Kidney epithelial cell (primary cell): ENCODE data around the gene PRDM11. TPM values are rescaled to one million over a fixed set of nuclear protein-coding genes. Genes with fewer than 3 reads are reported as not detected.

Experiments
- DNase-seq: peaks from one replicate; pipeline ENCODE4 v3.0.0-alpha.2; 2010; ENCODE audit warnings: low read depth
- H3K27me3 ChIP-seq: 2 replicates; pipeline ENCODE4 v1.6.0; 2011; ENCODE audit warnings: low read length; ENCODE audit not compliant: control insufficient read depth, insufficient read depth
- H3K36me3 ChIP-seq: 2 replicates; pipeline ENCODE4 v1.5.1; 2011; ENCODE audit warnings: low read length; ENCODE audit not compliant: control insufficient read depth, insufficient read depth
- H3K4me3 ChIP-seq: 2 replicates; pipeline ENCODE4 v1.5.1; 2011; ENCODE audit warnings: low read depth, mild to moderate bottlenecking, control low read depth, low read length
- CTCF ChIP-seq: IDR thresholded peaks from 2 replicates; pipeline ENCODE4 v1.5.1; 2011; ENCODE audit warnings: mild to moderate bottlenecking, moderate library complexity, low read length, control low read depth, inconsistent platforms; ENCODE audit not compliant: insufficient read depth, poor library complexity, severe bottlenecking
- total RNA-seq: library from RNA; depleted of rRNA; stranded (reverse); fragments of >200 nt; gene quantifications from 2 replicates; pipeline ENCODE4 v1.2.3, GENCODE V29; 2015

The PRDM11 gene
- total RNA-seq, 1 donor from 2014 or later: 6.6 TPM

DNA sequence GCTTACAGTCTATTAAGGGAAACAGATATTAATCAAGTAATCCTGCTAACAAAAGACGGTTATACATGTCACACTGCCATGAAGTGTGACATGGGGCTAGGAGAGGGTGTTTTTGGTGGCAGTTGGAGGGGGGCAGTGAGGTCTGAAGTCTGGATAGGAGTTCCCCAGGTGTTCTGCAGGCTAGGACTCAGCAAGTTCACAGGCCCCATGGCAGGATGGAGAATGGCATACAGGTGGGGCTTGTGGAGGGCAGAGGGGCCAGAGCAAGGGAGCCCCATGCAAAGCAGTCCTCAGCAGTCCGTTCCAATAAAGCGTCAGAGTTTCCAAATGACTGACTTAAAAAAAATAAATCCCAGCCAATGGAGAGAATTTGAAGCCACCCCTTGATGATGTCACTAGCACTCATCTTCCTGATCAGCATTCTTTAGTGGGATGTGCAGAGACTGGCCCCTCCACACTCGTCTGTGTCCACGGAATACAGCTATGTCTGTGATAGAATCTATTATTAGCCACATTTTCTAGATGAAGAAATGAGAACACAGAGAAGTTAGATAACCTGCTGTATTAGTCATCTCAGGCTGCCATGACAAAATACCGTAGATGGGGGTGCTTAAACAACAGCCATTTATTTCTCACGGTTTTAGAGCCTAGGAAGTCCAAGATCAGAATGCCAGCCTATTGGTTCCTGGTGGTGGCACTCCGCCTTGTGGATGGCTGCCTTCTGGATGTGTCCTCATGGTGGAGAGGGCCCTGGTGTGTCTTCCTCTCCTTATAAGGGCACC lies 32.6 kb downstream of the PRDM11 start:
- no peak for TF ChIP-seq CTCF
- DNase-seq: no peak
- no peak overlapping the region for H3K4me3 ChIP-seq
- peaks cover 2% of the 10 kb centered on the region for H3K36me3 ChIP-seq
- H3K27me3 ChIP-seq: no peaks in the 10 kb centered on the region

DNA sequence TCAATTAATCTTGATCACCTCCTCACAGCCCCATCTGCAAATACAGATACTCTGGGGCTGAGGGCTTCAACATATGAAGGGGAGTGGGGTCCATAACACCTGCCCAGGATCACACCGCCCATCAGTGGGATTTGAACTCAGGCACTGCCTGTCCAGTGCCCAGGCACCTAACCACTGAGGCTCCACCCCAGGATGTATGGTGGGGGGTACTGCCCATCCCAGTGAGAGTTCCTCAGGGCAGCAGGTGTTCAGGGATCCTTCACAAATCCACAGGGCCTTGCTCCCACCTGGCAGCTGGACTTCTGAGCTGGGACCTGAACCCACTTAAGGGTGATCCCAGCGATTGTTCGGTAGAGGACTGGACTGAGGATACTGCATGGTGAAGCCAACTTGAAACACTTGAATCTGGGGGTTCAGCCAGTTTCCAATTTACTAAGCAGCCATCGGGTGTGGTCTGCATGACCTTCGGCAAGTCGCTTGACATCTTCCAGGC lies 33.3 kb downstream of the PRDM11 start:
- Histone ChIP-seq H3K36me3 (peaks cover 2% of the 10 kb centered on the region), H3K4me3 (no peak overlapping the region), H3K27me3 (no peaks in the 10 kb centered on the region)
- DNase-seq: no peak
- TF ChIP-seq CTCF: no peak

GRCh38 chr11:45180179-45180847 lies 33.9 kb downstream of the PRDM11 start:
- peak; percentile 64 for TF ChIP-seq CTCF
- DNase-seq: no peak
- Histone ChIP-seq H3K4me3 (peak overlapping the region; percentile 49), H3K27me3 (no peaks in the 10 kb centered on the region), H3K36me3 (peaks cover 2% of the 10 kb centered on the region)

DNA sequence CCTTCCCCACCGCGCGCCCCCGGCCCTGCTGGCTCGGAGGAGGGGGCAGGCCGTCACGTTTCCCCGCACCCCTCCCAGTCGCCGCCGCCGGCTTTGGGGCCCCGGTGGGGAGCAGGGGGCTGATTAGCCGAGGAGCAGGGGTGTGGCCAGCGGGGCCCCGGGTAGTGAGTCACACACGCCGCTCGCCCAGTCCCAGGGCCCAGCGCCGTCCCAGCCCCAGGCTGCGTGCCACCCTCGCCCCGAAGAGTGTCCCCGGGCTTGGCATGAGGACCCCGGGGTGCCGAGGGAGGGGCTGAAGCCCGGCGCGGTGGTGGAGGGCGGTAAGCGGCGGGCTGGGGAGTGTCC lies 34.4 kb downstream of the PRDM11 start:
- Histone ChIP-seq H3K4me3 (peak overlapping the region; percentile 49), H3K36me3 (peaks cover 3% of the 10 kb centered on the region), H3K27me3 (no peaks in the 10 kb centered on the region)
- no peak for DNase-seq
- no peak for TF ChIP-seq CTCF

GRCh38 chr11:45181193-45181888 lies 34.9 kb downstream of the PRDM11 start:
- peaks cover 4% of the 10 kb centered on the region for H3K36me3 ChIP-seq
- H3K4me3 ChIP-seq: peak overlapping the region; percentile 49
- H3K27me3 ChIP-seq: no peaks in the 10 kb centered on the region
- TF ChIP-seq CTCF: no peak
- no peak for DNase-seq
